ENCODE measurements around the gene FXYD5. TPM values are rescaled to one million over a fixed set of nuclear protein-coding genes. Genes with fewer than 3 reads are reported as not detected.

Gene FXYD5
- total RNA-seq, 1 experiment from 2014 or later = 12.7 TPM

- H3K4me3 ChIP-seq (ENCODE audit: low read depth, low read length, poor library complexity, severe bottlenecking) = no peak overlapping the region
- POLR2A ChIA-PET (ENCODE audit: low non-redundant PET) = no interaction called here
- CTCF ChIA-PET = no interaction called here
- DNase-seq (ENCODE audit: low spot score) = no peak
- H3K9me3 ChIP-seq (ENCODE audit: low read depth, low read length, poor library complexity, severe bottlenecking) = no peaks in the 10 kb centered on the region
- intact Hi-C loops (cut with micrococcal nuclease; ENCODE audit: unreplicated experiment) = no loop called here
- H3K36me3 ChIP-seq (ENCODE audit: insufficient read depth, low read length, poor library complexity, severe bottlenecking) = no peaks in the 10 kb centered on the region
- peaks cover 2% of the 10 kb centered on the region for H3K27me3 ChIP-seq (replicated peaks; ENCODE audit: insufficient read depth, low read depth, low read length, poor library complexity)
- no TSS peak for BruUV-seq (replicated peaks)
- H3K4me1 ChIP-seq (ENCODE audit: insufficient read depth, low read length, poor library complexity, severe bottlenecking) = no peaks in the 10 kb centered on the region
- H3K27ac ChIP-seq (ENCODE audit: low read depth, low read length, poor library complexity, severe bottlenecking) = no peak overlapping the region
- TF ChIP-seq, protein P1, sequence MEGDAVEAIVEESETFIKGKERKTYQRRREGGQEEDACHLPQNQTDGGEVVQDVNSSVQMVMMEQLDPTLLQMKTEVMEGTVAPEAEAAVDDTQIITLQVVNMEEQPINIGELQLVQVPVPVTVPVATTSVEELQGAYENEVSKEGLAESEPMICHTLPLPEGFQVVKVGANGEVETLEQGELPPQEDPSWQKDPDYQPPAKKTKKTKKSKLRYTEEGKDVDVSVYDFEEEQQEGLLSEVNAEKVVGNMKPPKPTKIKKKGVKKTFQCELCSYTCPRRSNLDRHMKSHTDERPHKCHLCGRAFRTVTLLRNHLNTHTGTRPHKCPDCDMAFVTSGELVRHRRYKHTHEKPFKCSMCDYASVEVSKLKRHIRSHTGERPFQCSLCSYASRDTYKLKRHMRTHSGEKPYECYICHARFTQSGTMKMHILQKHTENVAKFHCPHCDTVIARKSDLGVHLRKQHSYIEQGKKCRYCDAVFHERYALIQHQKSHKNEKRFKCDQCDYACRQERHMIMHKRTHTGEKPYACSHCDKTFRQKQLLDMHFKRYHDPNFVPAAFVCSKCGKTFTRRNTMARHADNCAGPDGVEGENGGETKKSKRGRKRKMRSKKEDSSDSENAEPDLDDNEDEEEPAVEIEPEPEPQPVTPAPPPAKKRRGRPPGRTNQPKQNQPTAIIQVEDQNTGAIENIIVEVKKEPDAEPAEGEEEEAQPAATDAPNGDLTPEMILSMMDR (conservative IDR thresholded peaks at IDR 0.05; ENCODE audit: low read depth, low read length) = no peak
- TF ChIP-seq EZH2 (IDR thresholded peaks at IDR 0.05; ENCODE audit: borderline replicate concordance, low read depth, low read length, poor library complexity, severe bottlenecking) = no peak
These were observed 51.3 kb downstream of the FXYD5 start for GRCh38 chr19:35205733-35206323.

- intact Hi-C loops (cut with micrococcal nuclease; ENCODE audit: unreplicated experiment) = no loop called here
- DNase-seq (ENCODE audit: low spot score) = no peak
- BruUV-seq (replicated peaks) = no TSS peak
- Histone ChIP-seq H3K36me3 (ENCODE audit: insufficient read depth, low read length, poor library complexity, severe bottlenecking) (no peaks in the 10 kb centered on the region), H3K4me1 (ENCODE audit: insufficient read depth, low read length, poor library complexity, severe bottlenecking) (no peaks in the 10 kb centered on the region), H3K9me3 (ENCODE audit: low read depth, low read length, poor library complexity, severe bottlenecking) (no peaks in the 10 kb centered on the region), H3K4me3 (ENCODE audit: low read depth, low read length, poor library complexity, severe bottlenecking) (no peak overlapping the region), H3K27ac (ENCODE audit: low read depth, low read length, poor library complexity, severe bottlenecking) (no peak overlapping the region), H3K27me3 (replicated peaks; ENCODE audit: insufficient read depth, low read depth, low read length, poor library complexity) (no peaks in the 10 kb centered on the region)
- POLR2A ChIA-PET (ENCODE audit: low non-redundant PET) = no interaction called here
- CTCF ChIA-PET = no interaction called here
- TF ChIP-seq, protein P1 (conservative IDR thresholded peaks at IDR 0.05; ENCODE audit: low read depth, low read length) = no peak
- TF ChIP-seq EZH2 (IDR thresholded peaks at IDR 0.05; ENCODE audit: borderline replicate concordance, low read depth, low read length, poor library complexity, severe bottlenecking) = no peak
These were observed 51.8 kb downstream of the FXYD5 start for GRCh38 chr19:35206379-35206778.

GRCh38 chr19:35206855-35207254 is 52.3 kb downstream of the FXYD5 start:
- Histone ChIP-seq H3K9me3 (ENCODE audit: low read depth, low read length, poor library complexity, severe bottlenecking) (no peaks in the 10 kb centered on the region), H3K27ac (ENCODE audit: low read depth, low read length, poor library complexity, severe bottlenecking) (no peak overlapping the region), H3K4me3 (ENCODE audit: low read depth, low read length, poor library complexity, severe bottlenecking) (no peak overlapping the region), H3K4me1 (ENCODE audit: insufficient read depth, low read length, poor library complexity, severe bottlenecking) (no peaks in the 10 kb centered on the region), H3K27me3 (replicated peaks; ENCODE audit: insufficient read depth, low read depth, low read length, poor library complexity) (no peaks in the 10 kb centered on the region), H3K36me3 (ENCODE audit: insufficient read depth, low read length, poor library complexity, severe bottlenecking) (no peaks in the 10 kb centered on the region)
- intact Hi-C loops (cut with micrococcal nuclease; ENCODE audit: unreplicated experiment) = no loop called here
- no TSS peak for BruUV-seq (replicated peaks)
- ChIA-PET CTCF (no interaction called here), POLR2A (ENCODE audit: low non-redundant PET) (no interaction called here)
- TF ChIP-seq, protein P1 (conservative IDR thresholded peaks at IDR 0.05; ENCODE audit: low read depth, low read length) = no peak
- no peak for TF ChIP-seq EZH2 (IDR thresholded peaks at IDR 0.05; ENCODE audit: borderline replicate concordance, low read depth, low read length, poor library complexity, severe bottlenecking)
- no peak for DNase-seq (ENCODE audit: low spot score)

Measured in A673 (cell line).